ENCODE results near the gene COX14.

Gene COX14

DNA sequence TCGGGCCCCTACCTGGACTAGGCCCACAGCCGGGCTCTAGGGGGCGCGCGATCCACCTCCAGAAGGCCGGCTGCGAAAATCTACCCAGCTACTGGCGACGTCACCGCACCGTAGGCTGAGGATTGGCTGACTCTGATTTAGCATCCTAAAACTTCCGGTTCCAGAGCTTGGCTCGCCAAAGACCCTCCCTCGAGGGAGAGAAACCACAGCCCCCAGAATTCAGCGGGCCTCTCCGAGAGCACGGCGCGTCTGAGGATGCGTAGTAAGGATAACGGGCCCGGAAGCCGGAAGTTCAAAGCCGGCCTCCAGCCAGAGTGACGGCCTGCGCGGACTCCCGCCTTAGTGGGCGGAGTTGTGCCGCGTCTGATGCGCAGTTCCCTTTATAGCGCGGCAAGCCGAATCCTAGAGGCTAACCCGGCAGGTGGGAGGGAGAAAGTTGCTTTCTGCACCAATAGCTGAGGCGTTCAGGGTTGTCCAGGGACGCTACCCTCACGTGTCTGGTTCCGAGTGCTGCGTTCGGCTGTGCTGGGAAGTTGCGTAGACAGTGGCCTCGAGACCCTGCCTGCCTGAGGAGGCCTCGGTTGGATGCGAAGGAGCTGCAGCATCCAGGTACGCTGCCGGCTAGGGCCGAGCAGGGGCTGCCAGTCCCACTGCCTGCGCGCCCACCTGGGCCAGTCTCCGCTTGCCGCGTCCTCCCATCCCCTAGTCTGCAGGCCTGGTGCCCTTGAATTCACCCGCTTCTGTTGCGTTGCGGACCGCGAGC, at the start of gene COX14 (continued):
- TF ChIP-seq ZNF280D (tag by site-specific recombination; IDR thresholded peaks at IDR 0.05) (no peak), SCRT2 (tag by site-specific recombination; IDR thresholded peaks at IDR 0.05) (peak; percentile 56; the same call in 1 of the 2 replicates), ZSCAN30 (tag by site-specific recombination; IDR thresholded peaks at IDR 0.05) (peak; percentile 79), ZNF132 (tag by site-specific recombination; IDR thresholded peaks at IDR 0.05; ENCODE audit: borderline replicate concordance) (no peak), IKZF3 (tag by site-specific recombination; IDR thresholded peaks at IDR 0.05) (no peak), ZNF292 (tag by site-specific recombination; IDR thresholded peaks at IDR 0.05; ENCODE audit: borderline replicate concordance, low read depth) (no peak), SCRT1 (tag by site-specific recombination; IDR thresholded peaks at IDR 0.05; ENCODE audit: borderline replicate concordance) (no peak), ZNF19 (tag by site-specific recombination; IDR thresholded peaks at IDR 0.05; ENCODE audit: low read depth) (no peak), ZNF174 (tag by site-specific recombination; IDR thresholded peaks at IDR 0.05) (no peak), ZNF211 (tag by site-specific recombination; IDR thresholded peaks at IDR 0.05; ENCODE audit: low read depth) (no peak), GLIS2 (tag by site-specific recombination; IDR thresholded peaks at IDR 0.05) (no peak), OVOL3 (tag by site-specific recombination; IDR thresholded peaks at IDR 0.05) (peak; percentile 58; the same call in 1 of the 2 replicates), ZEB2 (tag by site-specific recombination; IDR thresholded peaks at IDR 0.05) (peak; percentile 67), ZNF571 (tag by site-specific recombination; IDR thresholded peaks at IDR 0.05) (no peak), KLF9 (tag by site-specific recombination; IDR thresholded peaks at IDR 0.05; ENCODE audit: low read depth) (peak; percentile 65), ZNF155 (tag by site-specific recombination; IDR thresholded peaks at IDR 0.05) (no peak), ZNF248 (tag by site-specific recombination; IDR thresholded peaks at IDR 0.05) (no peak), ZNF416 (tag by site-specific recombination; IDR thresholded peaks at IDR 0.05) (no peak), KLF8 (tag by site-specific recombination; IDR thresholded peaks at IDR 0.05) (peak; percentile 14; the same call in 1 of the 2 replicates), ZSCAN18 (tag by site-specific recombination; IDR thresholded peaks at IDR 0.05) (no peak), OSR2 (tag by site-specific recombination; IDR thresholded peaks at IDR 0.05) (no peak), ZNF561 (tag by site-specific recombination; IDR thresholded peaks at IDR 0.05; ENCODE audit: borderline replicate concordance) (no peak; the same call in 1 of the 2 replicates), ZNF639 (tag by site-specific recombination; IDR thresholded peaks at IDR 0.05) (peak; percentile 66; the same call in 1 of the 2 replicates), ZNF777 (tag by site-specific recombination; IDR thresholded peaks at IDR 0.05; ENCODE audit: borderline replicate concordance) (no peak), SP7 (tag by site-specific recombination; IDR thresholded peaks at IDR 0.05) (peak; percentile 86), ZNF350 (tag by site-specific recombination; IDR thresholded peaks at IDR 0.05) (no peak), ZNF529 (tag by site-specific recombination; IDR thresholded peaks at IDR 0.05; ENCODE audit: insufficient replicate concordance) (no peak), YY2 (tag by site-specific recombination; IDR thresholded peaks at IDR 0.05) (no peak)
- TF ChIP-seq, protein P1, sequence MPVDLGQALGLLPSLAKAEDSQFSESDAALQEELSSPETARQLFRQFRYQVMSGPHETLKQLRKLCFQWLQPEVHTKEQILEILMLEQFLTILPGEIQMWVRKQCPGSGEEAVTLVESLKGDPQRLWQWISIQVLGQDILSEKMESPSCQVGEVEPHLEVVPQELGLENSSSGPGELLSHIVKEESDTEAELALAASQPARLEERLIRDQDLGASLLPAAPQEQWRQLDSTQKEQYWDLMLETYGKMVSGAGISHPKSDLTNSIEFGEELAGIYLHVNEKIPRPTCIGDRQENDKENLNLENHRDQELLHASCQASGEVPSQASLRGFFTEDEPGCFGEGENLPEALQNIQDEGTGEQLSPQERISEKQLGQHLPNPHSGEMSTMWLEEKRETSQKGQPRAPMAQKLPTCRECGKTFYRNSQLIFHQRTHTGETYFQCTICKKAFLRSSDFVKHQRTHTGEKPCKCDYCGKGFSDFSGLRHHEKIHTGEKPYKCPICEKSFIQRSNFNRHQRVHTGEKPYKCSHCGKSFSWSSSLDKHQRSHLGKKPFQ (tag by site-specific recombination; IDR thresholded peaks at IDR 0.05): no peak
- TF ChIP-seq, protein P2, sequence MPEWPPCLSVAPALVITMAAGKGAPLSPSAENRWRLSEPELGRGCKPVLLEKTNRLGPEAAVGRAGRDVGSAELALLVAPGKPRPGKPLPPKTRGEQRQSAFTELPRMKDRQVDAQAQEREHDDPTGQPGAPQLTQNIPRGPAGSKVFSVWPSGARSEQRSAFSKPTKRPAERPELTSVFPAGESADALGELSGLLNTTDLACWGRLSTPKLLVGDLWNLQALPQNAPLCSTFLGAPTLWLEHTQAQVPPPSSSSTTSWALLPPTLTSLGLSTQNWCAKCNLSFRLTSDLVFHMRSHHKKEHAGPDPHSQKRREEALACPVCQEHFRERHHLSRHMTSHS (tag by site-specific recombination; IDR thresholded peaks at IDR 0.05): no peak

All from HEK293 (cell line).